Fibroblast of the aortic adventitia (primary cell): ENCODE results near the gene FETUB. TPM values are rescaled to one million over a fixed set of nuclear protein-coding genes. Genes with fewer than 3 reads are reported as not detected.

ENCODE experiments used
- DNase-seq: peaks from one replicate; pipeline ENCODE4 v3.0.0-alpha.2; 2010; ENCODE audit warnings: low read depth
- H3K4me3 ChIP-seq: 2 replicates; pipeline ENCODE4 v1.5.1; 2011; ENCODE audit warnings: low read depth, mild to moderate bottlenecking, control low read depth, low read length, moderate library complexity
- total RNA-seq: library from RNA; depleted of rRNA; stranded (reverse); fragments of >200 nt; gene quantifications from 2 replicates; pipeline ENCODE4 v1.2.3, GENCODE V29; 2012; ENCODE audit warnings: low replicate concordance
- TF ChIP-seq, protein P1 (sequence below): IDR thresholded peaks from 2 replicates; pipeline ENCODE4 v1.5.1; 2011; ENCODE audit warnings: mild to moderate bottlenecking, low read length, control low read depth, inconsistent platforms; ENCODE audit not compliant: insufficient read depth

The FETUB gene
- total RNA-seq, 1 donor: not detected

DNA sequence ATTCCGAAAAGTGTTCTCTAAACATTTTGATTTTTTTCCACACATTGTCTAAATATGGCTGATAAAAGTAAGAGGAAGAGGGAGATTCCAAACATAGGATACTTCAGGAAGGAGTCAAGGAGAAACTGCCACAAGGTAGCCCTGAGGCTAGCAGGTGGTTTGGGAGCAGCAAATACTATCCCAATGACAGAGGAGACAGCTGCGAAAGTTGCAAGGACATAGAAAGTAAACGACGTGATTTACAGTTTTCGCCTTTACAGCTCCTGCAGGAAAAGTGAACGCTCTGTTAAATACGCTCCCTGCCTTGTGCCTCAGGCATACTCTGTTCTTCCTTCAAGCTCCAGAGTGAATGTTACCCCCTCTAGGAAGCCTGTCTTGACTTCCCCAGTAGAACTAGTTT is 3.7 kb upstream of the FETUB start:
- no peak for DNase-seq
- no peak overlapping the region for H3K4me3 ChIP-seq
- TF ChIP-seq, protein P1, sequence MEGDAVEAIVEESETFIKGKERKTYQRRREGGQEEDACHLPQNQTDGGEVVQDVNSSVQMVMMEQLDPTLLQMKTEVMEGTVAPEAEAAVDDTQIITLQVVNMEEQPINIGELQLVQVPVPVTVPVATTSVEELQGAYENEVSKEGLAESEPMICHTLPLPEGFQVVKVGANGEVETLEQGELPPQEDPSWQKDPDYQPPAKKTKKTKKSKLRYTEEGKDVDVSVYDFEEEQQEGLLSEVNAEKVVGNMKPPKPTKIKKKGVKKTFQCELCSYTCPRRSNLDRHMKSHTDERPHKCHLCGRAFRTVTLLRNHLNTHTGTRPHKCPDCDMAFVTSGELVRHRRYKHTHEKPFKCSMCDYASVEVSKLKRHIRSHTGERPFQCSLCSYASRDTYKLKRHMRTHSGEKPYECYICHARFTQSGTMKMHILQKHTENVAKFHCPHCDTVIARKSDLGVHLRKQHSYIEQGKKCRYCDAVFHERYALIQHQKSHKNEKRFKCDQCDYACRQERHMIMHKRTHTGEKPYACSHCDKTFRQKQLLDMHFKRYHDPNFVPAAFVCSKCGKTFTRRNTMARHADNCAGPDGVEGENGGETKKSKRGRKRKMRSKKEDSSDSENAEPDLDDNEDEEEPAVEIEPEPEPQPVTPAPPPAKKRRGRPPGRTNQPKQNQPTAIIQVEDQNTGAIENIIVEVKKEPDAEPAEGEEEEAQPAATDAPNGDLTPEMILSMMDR: no peak

DNA sequence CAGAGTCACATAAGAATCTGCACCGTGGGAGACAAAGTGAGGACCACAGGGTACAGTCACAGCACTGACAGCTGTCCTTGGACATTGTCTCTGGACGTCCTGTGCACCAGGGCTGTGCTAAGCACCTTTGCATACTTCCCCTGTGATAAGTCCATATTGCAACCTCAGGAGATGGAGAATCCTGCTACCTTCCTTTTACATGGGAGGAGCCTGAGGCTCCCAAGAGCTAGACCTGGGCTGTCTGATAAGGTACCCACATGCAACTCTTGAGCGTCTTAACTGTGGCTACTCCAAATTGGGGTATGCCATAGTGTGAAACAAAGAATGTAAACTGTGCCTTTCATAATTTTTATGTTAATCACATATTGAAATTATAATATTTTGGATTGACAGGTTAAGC is 2.5 kb upstream of the FETUB start:
- no peak for DNase-seq
- TF ChIP-seq, protein P1: no peak
- H3K4me3 ChIP-seq: no peak overlapping the region

DNA sequence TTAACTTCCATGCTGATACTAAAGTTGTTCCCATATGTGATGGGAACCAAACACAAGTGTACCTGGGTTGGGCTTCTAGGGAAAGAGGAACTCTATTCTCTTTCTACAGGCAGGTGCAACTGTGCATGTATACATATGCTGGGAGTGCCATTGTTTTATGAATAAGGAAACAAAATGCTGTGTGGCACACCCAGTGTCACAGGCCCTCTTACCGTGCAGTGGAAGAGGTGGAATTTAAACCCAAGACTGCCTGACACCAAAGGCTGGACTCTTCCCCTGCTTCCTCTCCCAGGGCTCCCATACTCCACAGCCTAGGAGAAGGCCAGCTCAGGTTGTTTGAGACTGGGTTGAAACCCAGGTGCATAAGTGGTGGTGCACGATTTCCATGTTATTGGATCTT is 1.9 kb upstream of the FETUB start:
- DNase-seq: no peak
- TF ChIP-seq, protein P1: no peak
- no peak overlapping the region for H3K4me3 ChIP-seq

DNA sequence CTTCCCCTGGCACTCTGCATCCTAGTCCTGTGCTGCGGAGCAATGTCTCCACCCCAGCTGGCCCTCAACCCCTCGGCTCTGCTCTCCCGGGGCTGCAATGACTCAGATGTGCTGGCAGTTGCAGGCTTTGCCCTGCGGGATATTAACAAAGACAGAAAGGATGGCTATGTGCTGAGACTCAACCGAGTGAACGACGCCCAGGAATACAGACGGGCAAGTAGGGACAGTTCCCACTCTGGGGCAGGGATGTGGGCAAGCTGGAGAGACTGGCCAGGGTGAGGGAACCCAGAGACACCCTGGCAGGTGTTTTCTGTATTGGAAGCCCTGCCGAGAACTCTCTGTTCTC is 247 bp downstream of the FETUB start:
- no peak overlapping the region for H3K4me3 ChIP-seq
- TF ChIP-seq, protein P1: no peak
- peak; percentile 35 for DNase-seq

DNA sequence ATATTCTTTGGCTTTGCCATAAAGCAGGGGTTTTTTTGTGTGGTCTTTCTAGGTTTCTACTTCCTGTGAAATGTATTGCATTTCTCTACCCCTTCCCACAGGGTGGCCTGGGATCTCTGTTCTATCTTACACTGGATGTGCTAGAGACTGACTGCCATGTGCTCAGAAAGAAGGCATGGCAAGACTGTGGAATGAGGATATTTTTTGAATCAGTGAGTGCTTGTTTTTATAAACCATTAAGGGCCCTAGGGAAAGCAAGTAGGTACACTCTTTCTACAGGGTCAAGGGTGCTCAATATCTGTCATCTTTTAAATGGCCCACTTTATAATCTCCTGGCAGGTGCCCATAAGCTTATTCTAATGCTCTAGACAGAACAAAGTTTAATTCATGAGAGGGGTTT is 730 bp downstream of the FETUB start:
- TF ChIP-seq, protein P1: no peak
- H3K4me3 ChIP-seq: no peak overlapping the region
- no peak for DNase-seq

DNA sequence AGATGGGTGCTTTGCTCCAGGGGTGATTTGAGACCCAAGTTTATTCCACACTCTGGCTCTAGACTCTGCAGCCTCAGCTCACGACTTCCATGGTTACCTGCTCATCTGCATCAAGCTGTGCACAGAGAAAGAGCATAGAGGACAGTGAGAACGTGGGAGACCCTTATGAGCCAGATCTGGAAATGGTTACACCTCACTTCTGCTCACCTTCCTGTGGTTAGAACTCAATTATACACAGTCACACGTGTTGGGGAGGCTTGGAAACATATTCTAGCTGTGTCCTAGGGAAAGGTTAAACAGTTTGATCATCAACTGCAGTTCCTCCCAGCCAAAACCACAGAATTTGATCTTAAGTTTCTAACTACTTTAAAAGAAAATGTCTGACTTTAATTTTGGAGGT is 1.8 kb downstream of the FETUB start:
- DNase-seq: no peak
- TF ChIP-seq, protein P1: no peak
- H3K4me3 ChIP-seq: no peak overlapping the region

DNA sequence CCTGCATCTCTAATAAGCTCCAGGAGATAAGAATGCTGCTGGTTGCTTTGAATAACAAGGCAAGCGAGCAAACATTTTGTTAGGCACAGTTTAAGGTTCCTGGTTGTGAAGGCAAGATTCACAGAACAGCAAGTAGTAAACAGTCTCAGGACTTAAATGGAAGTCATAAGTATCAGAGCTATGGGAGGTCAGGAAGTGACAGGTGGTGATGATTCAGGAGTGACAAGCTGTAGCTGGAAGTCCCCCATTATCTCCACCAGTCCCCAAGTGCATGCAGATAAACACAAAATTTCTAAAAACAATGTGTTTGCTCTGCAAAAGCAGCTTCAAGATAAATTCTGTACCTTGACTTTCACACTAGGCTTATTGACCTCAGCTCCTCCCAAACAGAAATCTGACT is 3.3 kb downstream of the FETUB start:
- no peak for DNase-seq
- TF ChIP-seq, protein P1: no peak
- H3K4me3 ChIP-seq: no peak overlapping the region
